RPMI8226 (cell line): ENCODE results near the gene HS2ST1.
"Not testable (repeated sequence)": the region's sequence is repeated elsewhere in the genome, so short reads cannot be mapped to it uniquely, and the experiment has no call there.

Source experiments
- DNase-seq: peaks from one replicate; pipeline ENCODE4 v3.0.0-alpha.2; 2015

Gene HS2ST1

GRCh38 chr1:86926883-86927282 lies 12.4 kb downstream of the HS2ST1 start:
- no peak for DNase-seq

GRCh38 chr1:86928819-86929218 lies 14.4 kb downstream of the HS2ST1 start:
- no peak for DNase-seq

- no peak for DNase-seq
Measured at GRCh38 chr1:86933051-86933450, 18.6 kb downstream of the HS2ST1 start.

- DNase-seq, result no peak
Measured at GRCh38 chr1:86933562-86934377, 19.3 kb downstream of the HS2ST1 start.

GRCh38 chr1:86938450-86938849 lies 24.0 kb downstream of the HS2ST1 start:
- DNase-seq, result no peak

- DNase-seq, result no peak
Measured at GRCh38 chr1:86938855-86939254, 24.4 kb downstream of the HS2ST1 start.

- no peak for DNase-seq
Measured at GRCh38 chr1:86939406-86939805, 25.0 kb downstream of the HS2ST1 start.

- DNase-seq, result no peak
Measured at GRCh38 chr1:86940599-86940998, 26.2 kb downstream of the HS2ST1 start.

- DNase-seq, result no peak
Measured at GRCh38 chr1:86942042-86942441, 27.6 kb downstream of the HS2ST1 start.

- DNase-seq, result no peak
Measured at GRCh38 chr1:86942743-86943142, 28.3 kb downstream of the HS2ST1 start.

GRCh38 chr1:86948212-86948611 lies 33.8 kb downstream of the HS2ST1 start:
- DNase-seq, result no peak

- no peak for DNase-seq
Measured at GRCh38 chr1:86950712-86951419, 36.4 kb downstream of the HS2ST1 start.

GRCh38 chr1:86951430-86951829 lies 37.0 kb downstream of the HS2ST1 start:
- DNase-seq, result no peak

GRCh38 chr1:86953167-86953566 lies 38.7 kb downstream of the HS2ST1 start:
- DNase-seq, result no peak

- DNase-seq, result no peak
Measured at GRCh38 chr1:86955678-86956077, 41.2 kb downstream of the HS2ST1 start.

GRCh38 chr1:86956221-86956620 lies 41.8 kb downstream of the HS2ST1 start:
- no peak for DNase-seq

- DNase-seq, result no peak
Measured at GRCh38 chr1:86957221-86957620, 42.8 kb downstream of the HS2ST1 start.

GRCh38 chr1:86960548-86960947 lies 46.1 kb downstream of the HS2ST1 start:
- no peak for DNase-seq

- not testable (repeated sequence) for DNase-seq
Measured at GRCh38 chr1:86963841-86964240, 49.4 kb downstream of the HS2ST1 start.

- DNase-seq, result peak; percentile 10
Measured at GRCh38 chr1:86965012-86965826, 50.8 kb downstream of the HS2ST1 start.

GRCh38 chr1:86965827-86966182 lies 51.4 kb downstream of the HS2ST1 start:
- DNase-seq, result no peak

GRCh38 chr1:86970938-86971337 lies 56.5 kb downstream of the HS2ST1 start:
- DNase-seq, result no peak

- no peak for DNase-seq
Measured at GRCh38 chr1:86971778-86972177, 57.3 kb downstream of the HS2ST1 start.

GRCh38 chr1:86972262-86972661 lies 57.8 kb downstream of the HS2ST1 start:
- peak; percentile 61 for DNase-seq
